ENCODE measurements around the gene SMOC2. TPM values are rescaled to one million over a fixed set of nuclear protein-coding genes. Genes with fewer than 3 reads are reported as not detected.
"Not testable (repeated sequence)": the region's sequence is repeated elsewhere in the genome, so short reads cannot be mapped to it uniquely, and the experiment has no call there.

Gene SMOC2
- polyA plus RNA-seq, 3 donors, result not detected

DNA sequence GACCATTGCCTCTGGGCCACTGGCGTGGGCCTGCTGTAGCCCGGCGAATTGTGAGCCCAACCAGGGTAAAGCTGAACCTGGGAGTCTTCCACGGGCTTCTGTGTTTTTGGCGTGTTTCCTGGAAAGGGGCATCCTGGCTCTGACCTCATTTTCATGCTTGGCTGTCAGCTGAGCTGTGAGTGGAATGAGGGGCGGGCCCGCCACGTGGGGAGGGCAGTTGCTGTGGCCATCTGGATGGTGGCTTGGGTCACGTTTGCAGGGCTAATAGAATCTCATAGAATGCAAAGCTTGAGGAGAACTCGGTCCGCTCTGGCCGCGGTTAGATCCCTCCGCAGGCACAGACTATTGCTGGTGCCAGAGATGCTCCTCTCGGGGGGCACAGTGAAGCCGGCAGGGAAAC is 263.0 kb downstream of the SMOC2 start:
- Histone ChIP-seq H3K9ac (ENCODE audit: insufficient read depth, low read length, poor library complexity, severe bottlenecking) (no peak overlapping the region), H3K36me3 (replicated peaks in 1 of 2; ENCODE audit: control insufficient read depth in 1 of 2, insufficient read depth in 2 of 2, low read length in 2 of 2) (no peaks in the 10 kb centered on the region), H3K4me3 (replicated peaks in 1 of 3; ENCODE audit: low read depth in 2 of 3, low read length in 3 of 3) (no peak overlapping the region), H4K20me1 (ENCODE audit: insufficient read depth, low read length) (no peaks in the 10 kb centered on the region), H3K27ac (ENCODE audit: low read depth in 1 of 2, low read length in 2 of 2) (no peak overlapping the region), H2AFZ (ENCODE audit: insufficient read depth, low read depth, low read length, poor library complexity, severe bottlenecking) (no peak overlapping the region), H3K79me2 (ENCODE audit: insufficient read depth, low read length) (no peaks in the 10 kb centered on the region), H3K27me3 (ENCODE audit: control insufficient read depth in 2 of 2, insufficient read depth in 2 of 2, low read length in 2 of 2) (no peaks in the 10 kb centered on the region), H3K4me1 (ENCODE audit: control insufficient read depth in 1 of 2, insufficient read depth in 2 of 2, low read length in 2 of 2) (no peaks in the 10 kb centered on the region), H3K4me2 (replicated peaks; ENCODE audit: extremely low read depth, low read length, poor library complexity, severe bottlenecking) (no peak overlapping the region), H3K9me3 (replicated peaks in 1 of 2; ENCODE audit: control insufficient read depth in 1 of 2, insufficient read depth in 1 of 2, low read length in 2 of 2) (peaks cover 12 to 41% of the 10 kb centered on the region in 2 donors)
- DNase-seq, result no peak
- intact Hi-C loops (cut with micrococcal nuclease), result no loop called here
- Mint-ChIP-seq H3K4me3 (no peak overlapping the region), H3K36me3 (no peaks in the 10 kb centered on the region), H3K4me1 (no peaks in the 10 kb centered on the region), H3K9me3 (peaks cover 6 to 36% (median 12%) of the 10 kb centered on the region in 7 donors), H3K27ac (no peak overlapping the region), H3K27me3 (ENCODE audit: low read depth in 3 of 3) (peaks cover 0 to 1% (median 0%) of the 10 kb centered on the region in 3 donors)
- WGBS (ENCODE audit: insufficient coverage), result 96% methylated on average over 15 of the region's 16 CpGs
- TF ChIP-seq, protein P1, sequence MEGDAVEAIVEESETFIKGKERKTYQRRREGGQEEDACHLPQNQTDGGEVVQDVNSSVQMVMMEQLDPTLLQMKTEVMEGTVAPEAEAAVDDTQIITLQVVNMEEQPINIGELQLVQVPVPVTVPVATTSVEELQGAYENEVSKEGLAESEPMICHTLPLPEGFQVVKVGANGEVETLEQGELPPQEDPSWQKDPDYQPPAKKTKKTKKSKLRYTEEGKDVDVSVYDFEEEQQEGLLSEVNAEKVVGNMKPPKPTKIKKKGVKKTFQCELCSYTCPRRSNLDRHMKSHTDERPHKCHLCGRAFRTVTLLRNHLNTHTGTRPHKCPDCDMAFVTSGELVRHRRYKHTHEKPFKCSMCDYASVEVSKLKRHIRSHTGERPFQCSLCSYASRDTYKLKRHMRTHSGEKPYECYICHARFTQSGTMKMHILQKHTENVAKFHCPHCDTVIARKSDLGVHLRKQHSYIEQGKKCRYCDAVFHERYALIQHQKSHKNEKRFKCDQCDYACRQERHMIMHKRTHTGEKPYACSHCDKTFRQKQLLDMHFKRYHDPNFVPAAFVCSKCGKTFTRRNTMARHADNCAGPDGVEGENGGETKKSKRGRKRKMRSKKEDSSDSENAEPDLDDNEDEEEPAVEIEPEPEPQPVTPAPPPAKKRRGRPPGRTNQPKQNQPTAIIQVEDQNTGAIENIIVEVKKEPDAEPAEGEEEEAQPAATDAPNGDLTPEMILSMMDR (IDR thresholded peaks at IDR 0.05), result no peak

DNA sequence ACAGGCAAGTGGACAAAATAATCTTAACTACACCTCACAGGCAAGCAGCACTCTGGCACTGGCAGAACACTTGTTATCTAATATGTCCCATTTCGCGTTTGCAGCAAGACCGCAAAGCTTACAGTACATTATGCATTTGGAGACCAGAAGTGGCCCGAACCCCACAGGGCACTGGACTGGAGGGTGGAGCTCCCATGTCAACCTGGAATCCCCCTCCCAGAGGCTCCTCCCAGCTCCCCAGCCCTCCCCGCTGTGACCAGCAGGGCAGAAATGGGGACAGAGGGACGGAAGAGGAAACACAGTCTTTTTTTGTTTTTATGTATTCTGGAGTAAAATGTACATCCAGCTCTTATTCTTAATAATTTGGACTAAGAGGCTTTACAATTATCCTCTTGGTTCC is 263.7 kb downstream of the SMOC2 start:
- H4K20me1 ChIP-seq (ENCODE audit: insufficient read depth, low read length), result no peaks in the 10 kb centered on the region
- H3K4me3 ChIP-seq (replicated peaks in 1 of 3; ENCODE audit: low read depth in 2 of 3, low read length in 3 of 3), result no peak overlapping the region
- no peak overlapping the region for H3K4me2 ChIP-seq (replicated peaks; ENCODE audit: extremely low read depth, low read length, poor library complexity, severe bottlenecking)
- intact Hi-C loops (cut with micrococcal nuclease), result no loop called here
- H3K9me3 ChIP-seq (replicated peaks in 1 of 2; ENCODE audit: control insufficient read depth in 1 of 2, insufficient read depth in 1 of 2, low read length in 2 of 2), result peaks cover 10 to 37% of the 10 kb centered on the region in 2 donors
- no peak overlapping the region for H3K4me3 Mint-ChIP-seq
- no peaks in the 10 kb centered on the region for H3K4me1 ChIP-seq (ENCODE audit: control insufficient read depth in 1 of 2, insufficient read depth in 2 of 2, low read length in 2 of 2)
- peaks cover 6 to 36% (median 12%) of the 10 kb centered on the region in 7 donors for H3K9me3 Mint-ChIP-seq
- H3K79me2 ChIP-seq (ENCODE audit: insufficient read depth, low read length), result no peaks in the 10 kb centered on the region
- no peak for DNase-seq
- H3K27me3 Mint-ChIP-seq (ENCODE audit: low read depth in 3 of 3), result peaks cover 0 to 1% (median 0%) of the 10 kb centered on the region in 3 donors
- H2AFZ ChIP-seq (ENCODE audit: insufficient read depth, low read depth, low read length, poor library complexity, severe bottlenecking), result no peak overlapping the region
- no peak overlapping the region for H3K27ac Mint-ChIP-seq
- no peaks in the 10 kb centered on the region for H3K27me3 ChIP-seq (ENCODE audit: control insufficient read depth in 2 of 2, insufficient read depth in 2 of 2, low read length in 2 of 2)
- TF ChIP-seq, protein P1 (IDR thresholded peaks at IDR 0.05), result no peak
- 89% methylated on average over 4 of the region's 6 CpGs for WGBS (ENCODE audit: insufficient coverage)
- H3K36me3 Mint-ChIP-seq, result no peaks in the 10 kb centered on the region
- no peak overlapping the region for H3K27ac ChIP-seq (ENCODE audit: low read depth in 1 of 2, low read length in 2 of 2)
- H3K36me3 ChIP-seq (replicated peaks in 1 of 2; ENCODE audit: control insufficient read depth in 1 of 2, insufficient read depth in 2 of 2, low read length in 2 of 2), result no peaks in the 10 kb centered on the region
- no peaks in the 10 kb centered on the region for H3K4me1 Mint-ChIP-seq
- no peak overlapping the region for H3K9ac ChIP-seq (ENCODE audit: insufficient read depth, low read length, poor library complexity, severe bottlenecking)

DNA sequence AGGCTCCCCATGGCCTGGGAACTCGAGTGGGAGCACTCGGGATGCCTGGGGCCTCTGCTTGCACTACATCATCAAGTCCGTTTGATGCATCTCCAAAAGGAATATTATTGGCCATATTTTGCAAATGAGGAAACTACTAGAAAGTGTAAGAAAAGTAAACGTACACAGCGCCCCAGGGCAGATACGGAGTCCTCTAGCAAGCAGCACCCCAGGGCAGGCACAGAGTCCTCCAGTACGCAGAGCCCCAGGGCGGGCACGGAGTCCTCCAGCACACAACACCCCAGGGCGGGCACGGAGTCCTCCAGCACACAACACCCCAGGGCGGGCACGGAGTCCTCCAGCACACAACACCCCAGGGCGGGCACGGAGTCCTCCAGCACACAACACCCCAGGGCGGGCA is 264.3 kb downstream of the SMOC2 start:
- H4K20me1 ChIP-seq (ENCODE audit: insufficient read depth, low read length); H3K27me3 ChIP-seq (ENCODE audit: control insufficient read depth in 2 of 2, insufficient read depth in 2 of 2, low read length in 2 of 2); H3K4me3 ChIP-seq (replicated peaks in 1 of 3; ENCODE audit: low read depth in 2 of 3, low read length in 3 of 3); H3K4me2 ChIP-seq (replicated peaks; ENCODE audit: extremely low read depth, low read length, poor library complexity, severe bottlenecking); H3K9ac ChIP-seq (ENCODE audit: insufficient read depth, low read length, poor library complexity, severe bottlenecking); H3K27ac Mint-ChIP-seq; intact Hi-C loops (cut with micrococcal nuclease); H3K36me3 ChIP-seq (replicated peaks in 1 of 2; ENCODE audit: control insufficient read depth in 1 of 2, insufficient read depth in 2 of 2, low read length in 2 of 2); H3K27ac ChIP-seq (ENCODE audit: low read depth in 1 of 2, low read length in 2 of 2); H3K79me2 ChIP-seq (ENCODE audit: insufficient read depth, low read length); H3K4me1 ChIP-seq (ENCODE audit: control insufficient read depth in 1 of 2, insufficient read depth in 2 of 2, low read length in 2 of 2); H2AFZ ChIP-seq (ENCODE audit: insufficient read depth, low read depth, low read length, poor library complexity, severe bottlenecking); H3K27me3 Mint-ChIP-seq (ENCODE audit: low read depth in 3 of 3); H3K36me3 Mint-ChIP-seq; DNase-seq; H3K4me1 Mint-ChIP-seq; H3K4me3 Mint-ChIP-seq: not testable (repeated sequence)
- H3K9me3 ChIP-seq (replicated peaks in 1 of 2; ENCODE audit: control insufficient read depth in 1 of 2, insufficient read depth in 1 of 2, low read length in 2 of 2), result peaks cover 10 to 34% of the 10 kb centered on the region in 2 donors
- peaks cover 6 to 35% (median 10%) of the 10 kb centered on the region in 7 donors for H3K9me3 Mint-ChIP-seq
- WGBS (ENCODE audit: insufficient coverage), result 94% methylated on average over 3 of the region's 16 CpGs

Data from CD14-positive monocyte (primary cell).